SK-N-SH treated with all-trans-retinoic acid at 6 μM for 48 hours (cell line): Measurements from ENCODE around the gene ITIH4.

Experiments
- ATAC-seq: fragments of 200-7000 bp; cut with Tn5 transposase; 3 replicates; pipeline ENCODE4 v1.9.1; 2020; ENCODE audit warnings: mild to moderate bottlenecking, moderate library complexity
- ARNTL ChIP-seq: fragments of 450-650 bp; formaldehyde crosslinking; IDR thresholded peaks from 2 replicates; pipeline ENCODE4 v1.5.0; 2020; ENCODE audit warnings: low read depth, mild to moderate bottlenecking, moderate library complexity, borderline replicate concordance
- BACH2 ChIP-seq: fragments of 250-450 bp; sonication (Bioruptor Pico); IDR thresholded peaks from 2 replicates; pipeline ENCODE4 v1.9.0; 2021; ENCODE audit warnings: mild to moderate bottlenecking, borderline replicate concordance
- CREB5 ChIP-seq: fragments of 250-450 bp; sonication (Bioruptor Pico); IDR thresholded peaks from 2 replicates; pipeline ENCODE4 v1.5.1; 2020; ENCODE audit warnings: low read depth, mild to moderate bottlenecking, moderate library complexity
- CSDC2 ChIP-seq: fragments of 250-450 bp; sonication (Bioruptor Pico); IDR thresholded peaks from 2 replicates; pipeline ENCODE4 v1.5.0; 2020; ENCODE audit warnings: mild to moderate bottlenecking, moderate library complexity
- CSRNP3 ChIP-seq: fragments of 250-450 bp; sonication (Bioruptor Pico); IDR thresholded peaks from 2 replicates; pipeline ENCODE4 v1.5.1; 2021; ENCODE audit warnings: mild to moderate bottlenecking, moderate library complexity
- ESRRG ChIP-seq: fragments of 250-450 bp; sonication (Bioruptor Pico); IDR thresholded peaks from 2 replicates; pipeline ENCODE4 v1.6.1; 2021; ENCODE audit warnings: mild to moderate bottlenecking
- OSR1 ChIP-seq: fragments of 250-450 bp; sonication (Bioruptor Pico); IDR thresholded peaks from 2 replicates; pipeline ENCODE4 v1.8.0; 2022; ENCODE audit warnings: moderate library complexity, mild to moderate bottlenecking, inconsistent platforms
- POU6F1 ChIP-seq: fragments of 250-450 bp; sonication (Bioruptor Pico); IDR thresholded peaks from 2 replicates; pipeline ENCODE4 v1.8.0; 2021; ENCODE audit warnings: low read depth, mild to moderate bottlenecking, moderate library complexity, borderline replicate concordance
- PPARA ChIP-seq: fragments of 250-450 bp; sonication (Bioruptor Pico); IDR thresholded peaks from 2 replicates; pipeline ENCODE4 v1.5.0; 2020; ENCODE audit warnings: mild to moderate bottlenecking, borderline replicate concordance
- RARB ChIP-seq: fragments of 250-450 bp; sonication (Bioruptor Pico); IDR thresholded peaks from 2 replicates; pipeline ENCODE4 v1.8.0; 2021; ENCODE audit warnings: mild to moderate bottlenecking, moderate library complexity
- SNAI2 ChIP-seq: fragments of 250-450 bp; sonication (Bioruptor Pico); IDR thresholded peaks from 2 replicates; pipeline ENCODE4 v1.5.0; 2020; ENCODE audit warnings: mild to moderate bottlenecking, moderate library complexity
- TCF4 ChIP-seq: fragments of 250-450 bp; sonication (Bioruptor Pico); IDR thresholded peaks from 2 replicates; pipeline ENCODE4 v1.8.0; 2021; ENCODE audit warnings: mild to moderate bottlenecking, moderate library complexity, borderline replicate concordance
- TOX ChIP-seq: fragments of 250-450 bp; sonication (Bioruptor Pico); IDR thresholded peaks from 2 replicates; pipeline ENCODE4 v1.8.0; 2021; ENCODE audit warnings: mild to moderate bottlenecking, moderate library complexity, borderline replicate concordance
- TSHZ2 ChIP-seq: fragments of 250-450 bp; sonication (Bioruptor Pico); IDR thresholded peaks from 2 replicates; pipeline ENCODE4 v1.5.0; 2020; ENCODE audit warnings: mild to moderate bottlenecking, moderate library complexity
- ZC3H10 ChIP-seq: fragments of 250-450 bp; sonication (Bioruptor Pico); IDR thresholded peaks from 2 replicates; pipeline ENCODE4 v1.5.1; 2021; ENCODE audit warnings: mild to moderate bottlenecking, moderate library complexity
- ZFP3 ChIP-seq: fragments of 250-450 bp; sonication (Bioruptor Pico); IDR thresholded peaks from 2 replicates; pipeline ENCODE4 v1.5.0; 2020; ENCODE audit warnings: mild to moderate bottlenecking, moderate library complexity
- ZFP30 ChIP-seq: fragments of 450-650 bp; formaldehyde crosslinking; IDR thresholded peaks from 2 replicates; pipeline ENCODE4 v1.5.0; 2022; ENCODE audit warnings: mild to moderate bottlenecking, moderate library complexity
- ZNF565 ChIP-seq: fragments of 450-650 bp; formaldehyde crosslinking; conservative IDR thresholded peaks from 2 replicates; pipeline ENCODE4 v1.5.0; 2020; ENCODE audit warnings: low read depth, mild to moderate bottlenecking, moderate library complexity
- ZNF70 ChIP-seq: fragments of 450-650 bp; formaldehyde crosslinking; IDR thresholded peaks from 2 replicates; pipeline ENCODE4 v1.5.0; 2020; ENCODE audit warnings: mild to moderate bottlenecking, moderate library complexity

ITIH4 gene

DNA sequence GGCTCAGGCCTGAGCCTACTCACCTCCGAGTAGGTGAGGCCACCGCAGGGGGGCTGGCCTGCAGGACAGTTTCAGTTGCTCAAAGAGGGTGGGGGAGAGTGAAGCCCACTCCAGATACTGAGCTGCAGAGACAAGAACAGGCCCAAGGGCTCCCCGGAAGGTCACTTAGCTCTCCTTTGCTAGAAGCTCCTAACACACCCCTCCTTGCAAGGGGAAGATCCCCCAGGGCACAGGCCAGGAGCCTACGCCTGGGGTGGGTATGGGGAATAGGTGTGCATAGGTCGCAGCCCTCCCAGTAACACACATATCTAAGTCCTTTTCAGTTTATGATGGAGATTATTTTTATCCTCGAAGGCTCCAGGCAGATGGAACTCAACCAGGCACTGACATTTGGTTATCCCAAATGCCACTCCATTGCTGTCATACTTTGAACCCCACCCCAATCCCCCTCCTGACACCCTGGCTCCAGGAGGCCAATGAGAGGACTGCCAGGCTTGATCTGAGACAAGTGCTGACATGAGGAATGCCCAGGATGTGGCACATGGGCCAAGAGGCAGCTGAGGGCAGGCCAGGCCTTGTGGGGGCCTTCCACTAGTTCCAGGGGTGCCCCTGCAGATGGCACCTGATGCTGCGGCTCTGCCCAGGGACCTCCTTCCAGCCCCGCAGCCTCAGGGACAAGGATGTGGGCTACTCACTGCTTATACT is 5.4 kb upstream of the ITIH4 start:
- TF ChIP-seq TCF4 (CRISPR knock-in tag) (no peak), TSHZ2 (CRISPR knock-in tag) (no peak), SNAI2 (CRISPR knock-in tag) (no peak)
- TF ChIP-seq, all 23 proteins: peak for 0
- no peak for ATAC-seq

DNA sequence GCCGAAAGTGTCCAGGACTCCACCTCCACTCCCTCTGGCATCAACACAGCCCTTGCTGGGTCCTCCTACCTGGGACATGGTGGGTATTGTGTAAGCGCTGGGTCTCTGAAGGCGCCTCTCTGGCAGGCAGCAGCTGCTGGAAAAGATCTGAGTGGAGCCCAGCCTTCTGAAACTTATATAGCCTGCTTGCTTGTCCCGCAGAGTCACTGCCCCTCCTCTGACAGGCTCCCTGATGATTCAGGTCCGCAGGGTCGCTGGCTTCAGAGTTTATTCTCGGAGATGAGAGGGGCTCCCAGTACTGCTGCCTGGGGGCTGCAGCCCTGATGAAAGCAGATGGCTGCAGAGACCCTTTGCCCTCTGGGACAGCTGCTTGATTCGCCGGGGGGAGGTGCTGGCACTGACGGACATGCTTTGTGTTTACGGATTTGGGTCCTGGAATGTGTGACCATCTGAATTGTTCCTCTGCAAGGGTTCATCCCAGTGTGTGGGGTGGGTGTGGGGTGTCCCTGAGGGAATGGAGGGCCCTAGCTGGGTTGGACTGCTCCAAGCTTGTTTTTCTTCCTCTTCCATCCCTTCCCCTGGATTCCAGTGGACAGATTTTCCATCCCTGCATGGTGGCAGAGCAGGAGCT is 4.5 kb upstream of the ITIH4 start, which contains the start of gene MUSTN1:
Gene MUSTN1 (minus strand): TSS at position 149 of the 631 bp plus-strand sequence. CDS start 71 bp downstream, at position 78.
- ATAC-seq = no peak
- TF ChIP-seq ZC3H10 (CRISPR knock-in tag) = no peak
- TF ChIP-seq TSHZ2 (CRISPR knock-in tag) = no peak
- no peak for TF ChIP-seq CSRNP3
- no peak for TF ChIP-seq ESRRG
- TF ChIP-seq SNAI2 (CRISPR knock-in tag) = no peak
- no peak for TF ChIP-seq OSR1
- no peak for TF ChIP-seq PPARA
- no peak for TF ChIP-seq POU6F1 (CRISPR knock-in tag)
- TF ChIP-seq CSDC2 (CRISPR knock-in tag) = no peak

- no peak for TF ChIP-seq RARB (CRISPR knock-in tag)
- TF ChIP-seq ZNF565 = no peak
- TF ChIP-seq TOX = no peak
- no peak for TF ChIP-seq ZFP3 (CRISPR knock-in tag)
- TF ChIP-seq ZNF70 (CRISPR knock-in tag) = no peak
- no peak for TF ChIP-seq TCF4 (CRISPR knock-in tag)
- no peak for TF ChIP-seq ARNTL (CRISPR knock-in tag)
- TF ChIP-seq BACH2 (CRISPR knock-in tag) = no peak
- no peak for TF ChIP-seq ZFP30 (CRISPR knock-in tag)
- no peak for TF ChIP-seq ESRRG
- no peak for TF ChIP-seq POU6F1 (CRISPR knock-in tag)
- TF ChIP-seq TSHZ2 (CRISPR knock-in tag) = no peak
- TF ChIP-seq OSR1 = no peak
- TF ChIP-seq CSRNP3 = no peak
- TF ChIP-seq CREB5 (CRISPR knock-in tag) = no peak
- no peak for ATAC-seq
These were observed 2.7 kb upstream of the ITIH4 start for GRCh38 chr3:52833202-52833601.
